WTC11 (cell line): ENCODE results near the gene FGF21. TPM values are rescaled to one million over a fixed set of nuclear protein-coding genes. Genes with fewer than 3 reads are reported as not detected.
"Not testable (repeated sequence)": the region's sequence is repeated elsewhere in the genome, so short reads cannot be mapped to it uniquely, and the experiment has no call there.

Experiments used
- ATAC-seq: fragments of 200-7000 bp; cut with Tn5 transposase; 2 replicates; pipeline ENCODE4 v1.10.0; 2021; ENCODE audit warnings: mild to moderate bottlenecking, moderate library complexity
- CTCF ChIA-PET: fragments of 300-600 bp; sonication (Branson Sonifier 250); formaldehyde crosslinking; loops from one replicate; lab custom pipeline; 2021; ENCODE audit warnings: antibody characterized with exemption; lab: Charles Lee
- POLR2A ChIA-PET: fragments of 350-600 bp; sonication (Branson Sonifier 250); formaldehyde crosslinking; loops from one replicate; lab custom pipeline; 2021; ENCODE audit warnings: antibody characterized with exemption; lab: Charles Lee
- DNase-seq: peaks from one replicate; pipeline ENCODE4 v3.0.0; 2021; ENCODE audit warnings: low spot score
- H3K27ac Mint-ChIP-seq: 2 replicates; pipeline ENCODE4 v1.8.0; 2021; ENCODE audit warnings: mixed read lengths
- H3K27me3 Mint-ChIP-seq: 2 replicates; pipeline ENCODE4 v1.8.0; 2021; ENCODE audit warnings: low read depth, mild to moderate bottlenecking, moderate library complexity, mixed read lengths
- H3K36me3 Mint-ChIP-seq: 2 replicates; pipeline ENCODE4 v1.8.0; 2021; ENCODE audit warnings: mixed read lengths
- H3K4me1 Mint-ChIP-seq: 2 replicates; pipeline ENCODE4 v1.8.0; 2022; ENCODE audit warnings: mixed read lengths
- H3K4me3 Mint-ChIP-seq: 2 replicates; pipeline ENCODE4 v1.8.0; 2021; ENCODE audit warnings: mild to moderate bottlenecking, moderate library complexity, mixed read lengths
- H3K9me3 Mint-ChIP-seq: 2 replicates; pipeline ENCODE4 v1.8.0; 2021; ENCODE audit warnings: mixed read lengths
- ATF1 ChIP-seq: sonication (generic); formaldehyde crosslinking; IDR thresholded peaks from 2 replicates; pipeline ENCODE4 v1.8.1; 2023; ENCODE audit warnings: mild to moderate bottlenecking, moderate library complexity, missing genetic modification reagents
- ATF6 ChIP-seq: sonication (generic); formaldehyde crosslinking; IDR thresholded peaks from 2 replicates; pipeline ENCODE4 v1.8.1; 2023; ENCODE audit warnings: mild to moderate bottlenecking, missing genetic modification reagents
- CREB1 ChIP-seq: sonication (generic); formaldehyde crosslinking; IDR thresholded peaks from 2 replicates; pipeline ENCODE4 v1.8.0; 2023; ENCODE audit warnings: mild to moderate bottlenecking, missing genetic modification reagents
- E2F1 ChIP-seq: sonication (generic); formaldehyde crosslinking; IDR thresholded peaks from 2 replicates; pipeline ENCODE4 v1.8.0; 2022; ENCODE audit warnings: mild to moderate bottlenecking, missing genetic modification reagents
- E2F4 ChIP-seq: sonication (generic); formaldehyde crosslinking; IDR thresholded peaks from 2 replicates; pipeline ENCODE4 v1.8.1; 2022; ENCODE audit warnings: low read depth, mild to moderate bottlenecking, moderate library complexity, missing genetic modification reagents, borderline replicate concordance
- EMX1 ChIP-seq: fragments of 250-450 bp; sonication (Bioruptor Pico); IDR thresholded peaks from 2 replicates; pipeline ENCODE4 v1.8.0; 2021; ENCODE audit warnings: mild to moderate bottlenecking
- FOXK1 ChIP-seq: sonication (generic); formaldehyde crosslinking; IDR thresholded peaks from 2 replicates; pipeline ENCODE4 v1.8.0; 2022; ENCODE audit warnings: mild to moderate bottlenecking, moderate library complexity, missing genetic modification reagents
- GTF2I ChIP-seq: fragments of 250-450 bp; sonication (Bioruptor Pico); conservative IDR thresholded peaks from 2 replicates; pipeline ENCODE4 v1.4.0; 2021; ENCODE audit warnings: mild to moderate bottlenecking
- MAX ChIP-seq: sonication (generic); formaldehyde crosslinking; IDR thresholded peaks from 2 replicates; pipeline ENCODE4 v1.8.0; 2022; ENCODE audit warnings: mild to moderate bottlenecking, missing genetic modification reagents
- NR3C1 ChIP-seq: sonication (generic); formaldehyde crosslinking; conservative IDR thresholded peaks from 2 replicates; pipeline ENCODE4 v1.8.1; 2023; ENCODE audit warnings: low read depth, mild to moderate bottlenecking, missing genetic modification reagents
- RELA ChIP-seq: sonication (generic); formaldehyde crosslinking; IDR thresholded peaks from 2 replicates; pipeline ENCODE4 v1.8.1; 2022; ENCODE audit warnings: missing genetic modification reagents, mild to moderate bottlenecking, borderline replicate concordance
- ZBTB21 ChIP-seq: sonication (generic); formaldehyde crosslinking; IDR thresholded peaks from 2 replicates; pipeline ENCODE4 v1.8.1; 2023; ENCODE audit warnings: mild to moderate bottlenecking, missing genetic modification reagents, borderline replicate concordance
- ZNF671 ChIP-seq: fragments of 250-450 bp; sonication (Bioruptor Pico); IDR thresholded peaks from 2 replicates; pipeline ENCODE4 v1.8.0; 2021; ENCODE audit warnings: mild to moderate bottlenecking
- total RNA-seq: library from RNA; stranded (reverse); gene quantifications from 3 replicates; pipeline ENCODE4 v1.2.3, GENCODE V29; 2021
- TF ChIP-seq, protein P1 (sequence below): sonication (generic); formaldehyde crosslinking; IDR thresholded peaks from 2 replicates; pipeline ENCODE4 v1.8.1; 2023; ENCODE audit warnings: mild to moderate bottlenecking, missing genetic modification reagents, moderate library complexity
- TF ChIP-seq, protein P2 (sequence below): fragments of 250-450 bp; sonication (Bioruptor Pico); IDR thresholded peaks from 2 replicates; pipeline ENCODE4 v1.9.0; 2021; ENCODE audit warnings: mild to moderate bottlenecking
- TF ChIP-seq, protein P3 (sequence below): sonication (generic); formaldehyde crosslinking; IDR thresholded peaks from 2 replicates; pipeline ENCODE4 v1.8.1; 2023; ENCODE audit warnings: mild to moderate bottlenecking, missing genetic modification reagents

The FGF21 gene
- total RNA-seq, 1 experiment from 2014 or later: 0.26 TPM

GRCh38 chr19:48784527-48784926 is 29.2 kb downstream of the FGF21 start (continued):
- TF ChIP-seq, protein P1, sequence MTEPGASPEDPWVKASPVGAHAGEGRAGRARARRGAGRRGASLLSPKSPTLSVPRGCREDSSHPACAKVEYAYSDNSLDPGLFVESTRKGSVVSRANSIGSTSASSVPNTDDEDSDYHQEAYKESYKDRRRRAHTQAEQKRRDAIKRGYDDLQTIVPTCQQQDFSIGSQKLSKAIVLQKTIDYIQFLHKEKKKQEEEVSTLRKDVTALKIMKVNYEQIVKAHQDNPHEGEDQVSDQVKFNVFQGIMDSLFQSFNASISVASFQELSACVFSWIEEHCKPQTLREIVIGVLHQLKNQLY: no peak
- TF ChIP-seq ATF1 (CRISPR knock-in tag) (no peak), E2F4 (no peak), MAX (CRISPR knock-in tag) (no peak), E2F1 (no peak), GTF2I (CRISPR knock-in tag) (no peak), ZBTB21 (CRISPR knock-in tag) (no peak), FOXK1 (CRISPR knock-in tag) (no peak)

- H3K4me3 Mint-ChIP-seq, ATAC-seq: not testable (repeated sequence)
Measured at GRCh38 chr19:48786422-48786821, 31.1 kb downstream of the FGF21 start.

DNA sequence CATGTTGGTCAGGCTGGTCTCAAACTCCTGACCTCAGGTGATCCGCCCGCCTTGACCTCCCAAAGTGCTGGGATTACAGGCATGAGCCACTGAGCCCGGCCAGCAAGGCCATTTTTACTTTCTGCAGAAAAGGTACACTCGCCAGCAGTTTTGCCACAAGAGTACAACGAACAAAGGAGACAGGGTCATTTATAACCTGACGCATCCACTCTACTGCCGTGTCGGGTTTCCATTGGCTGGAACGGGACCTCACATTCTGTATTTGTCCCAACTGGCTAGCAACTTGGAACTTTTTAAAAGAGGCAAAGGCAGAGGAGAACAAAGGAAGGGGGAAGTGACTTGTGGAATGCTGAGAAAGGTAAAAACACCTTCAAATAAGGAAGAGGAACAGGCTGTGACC is 32.0 kb downstream of the FGF21 start:
- H3K27me3 Mint-ChIP-seq, H3K4me1 Mint-ChIP-seq, H3K9me3 Mint-ChIP-seq, H3K4me3 Mint-ChIP-seq, DNase-seq, H3K36me3 Mint-ChIP-seq, ATAC-seq: not testable (repeated sequence)
- POLR2A ChIA-PET: interaction anchor here (0.7 to 1.1 kb wide), 2 partner anchors 32 to 141 kb away, joined by 3 read pairs; partner anchors contain the start of gene CA11
- peak overlapping the region; percentile 46; the same call in 1 of the 2 replicates for H3K27ac Mint-ChIP-seq
- CTCF ChIA-PET: interaction anchor here (0.7 to 4.6 kb wide), 16 partner anchors 8 to 244 kb away, joined by 4 to 76 read pairs (median 10); partner anchors contain the start of genes BCAT2, CA11, FUT2 and HSD17B14

More at GRCh38 chr19:48786422-48786821, 31.1 kb downstream of the FGF21 start:
- H3K27ac Mint-ChIP-seq, H3K36me3 Mint-ChIP-seq, POLR2A ChIA-PET, H3K27me3 Mint-ChIP-seq, DNase-seq, H3K9me3 Mint-ChIP-seq, H3K4me1 Mint-ChIP-seq: not testable (repeated sequence)
- CTCF ChIA-PET: interaction anchor here (0.7 to 2.6 kb wide), 6 partner anchors 9 to 184 kb away, joined by 3 to 26 read pairs (median 6); no protein-coding TSS in a partner anchor

GRCh38 chr19:48793271-48793670 is 37.9 kb downstream of the FGF21 start:
- Mint-ChIP-seq H3K9me3 (no peaks in the 10 kb centered on the region), H3K27me3 (no peaks in the 10 kb centered on the region; the same call in none of the 2 replicates), H3K27ac (no peak overlapping the region), H3K4me3 (no peak overlapping the region), H3K36me3 (no peaks in the 10 kb centered on the region), H3K4me1 (peaks cover 7% of the 10 kb centered on the region)
- ATAC-seq: no peak
- DNase-seq: no peak
- CTCF ChIA-PET: interaction anchor here (0.8 to 6.7 kb wide), 7 partner anchors 10 to 54 kb away, joined by 4 to 132 read pairs (median 5); partner anchors contain the start of genes BCAT2 and HSD17B14
- POLR2A ChIA-PET: no interaction called here
- TF ChIP-seq CREB1 (CRISPR knock-in tag): no peak
- TF ChIP-seq, protein P2, sequence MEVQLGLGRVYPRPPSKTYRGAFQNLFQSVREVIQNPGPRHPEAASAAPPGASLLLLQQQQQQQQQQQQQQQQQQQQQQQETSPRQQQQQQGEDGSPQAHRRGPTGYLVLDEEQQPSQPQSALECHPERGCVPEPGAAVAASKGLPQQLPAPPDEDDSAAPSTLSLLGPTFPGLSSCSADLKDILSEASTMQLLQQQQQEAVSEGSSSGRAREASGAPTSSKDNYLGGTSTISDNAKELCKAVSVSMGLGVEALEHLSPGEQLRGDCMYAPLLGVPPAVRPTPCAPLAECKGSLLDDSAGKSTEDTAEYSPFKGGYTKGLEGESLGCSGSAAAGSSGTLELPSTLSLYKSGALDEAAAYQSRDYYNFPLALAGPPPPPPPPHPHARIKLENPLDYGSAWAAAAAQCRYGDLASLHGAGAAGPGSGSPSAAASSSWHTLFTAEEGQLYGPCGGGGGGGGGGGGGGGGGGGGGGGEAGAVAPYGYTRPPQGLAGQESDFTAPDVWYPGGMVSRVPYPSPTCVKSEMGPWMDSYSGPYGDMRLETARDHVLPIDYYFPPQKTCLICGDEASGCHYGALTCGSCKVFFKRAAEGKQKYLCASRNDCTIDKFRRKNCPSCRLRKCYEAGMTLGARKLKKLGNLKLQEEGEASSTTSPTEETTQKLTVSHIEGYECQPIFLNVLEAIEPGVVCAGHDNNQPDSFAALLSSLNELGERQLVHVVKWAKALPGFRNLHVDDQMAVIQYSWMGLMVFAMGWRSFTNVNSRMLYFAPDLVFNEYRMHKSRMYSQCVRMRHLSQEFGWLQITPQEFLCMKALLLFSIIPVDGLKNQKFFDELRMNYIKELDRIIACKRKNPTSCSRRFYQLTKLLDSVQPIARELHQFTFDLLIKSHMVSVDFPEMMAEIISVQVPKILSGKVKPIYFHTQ: no peak
- TF ChIP-seq ATF1 (CRISPR knock-in tag): no peak
- TF ChIP-seq, protein P3, sequence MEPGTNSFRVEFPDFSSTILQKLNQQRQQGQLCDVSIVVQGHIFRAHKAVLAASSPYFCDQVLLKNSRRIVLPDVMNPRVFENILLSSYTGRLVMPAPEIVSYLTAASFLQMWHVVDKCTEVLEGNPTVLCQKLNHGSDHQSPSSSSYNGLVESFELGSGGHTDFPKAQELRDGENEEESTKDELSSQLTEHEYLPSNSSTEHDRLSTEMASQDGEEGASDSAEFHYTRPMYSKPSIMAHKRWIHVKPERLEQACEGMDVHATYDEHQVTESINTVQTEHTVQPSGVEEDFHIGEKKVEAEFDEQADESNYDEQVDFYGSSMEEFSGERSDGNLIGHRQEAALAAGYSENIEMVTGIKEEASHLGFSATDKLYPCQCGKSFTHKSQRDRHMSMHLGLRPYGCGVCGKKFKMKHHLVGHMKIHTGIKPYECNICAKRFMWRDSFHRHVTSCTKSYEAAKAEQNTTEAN (CRISPR knock-in tag): no peak
- TF ChIP-seq RELA (CRISPR knock-in tag): no peak
- no peak for TF ChIP-seq EMX1 (CRISPR knock-in tag)
- no peak for TF ChIP-seq ZNF671 (CRISPR knock-in tag)
- no peak for TF ChIP-seq ATF6 (CRISPR knock-in tag)
- TF ChIP-seq NR3C1: no peak
- no peak for TF ChIP-seq MAX (CRISPR knock-in tag)
